CD4-positive, alpha-beta memory T cell (primary cell): ENCODE results near the gene UBE4A. TPM values are rescaled to one million over a fixed set of nuclear protein-coding genes. Genes with fewer than 3 reads are reported as not detected.
A peak's percentile ranks its signal among the peaks of the same experiment; 100 is the strongest.

ENCODE experiments used
- CTCF ChIA-PET: fragments of 350-600 bp; sonication (Branson Sonifier 250); formaldehyde crosslinking; loops from one replicate; lab custom pipeline; 2021; ENCODE audit warnings: inconsistent platforms; ENCODE audit not compliant: partially characterized antibody; lab: Charles Lee
- POLR2A ChIA-PET: fragments of 350-600 bp; sonication (Branson Sonifier 250); formaldehyde crosslinking; loops from one replicate; lab custom pipeline; 2021; ENCODE audit not compliant: partially characterized antibody; lab: Charles Lee
- DNase-seq, 5 donors: peaks; one replicate each; pipeline versions ENCODE4 v3.0.0 to v3.0.0-alpha.2; 2020 to 2022; ENCODE audit warnings: mixed read lengths in 1 of 5
- H3K27ac ChIP-seq: one replicate; pipeline ENCODE4 v1.7.0; 2013; ENCODE audit warnings: low read depth, low read length
- H3K27me3 ChIP-seq: 2 replicates; pipeline ENCODE4 v1.7.0; 2013; ENCODE audit warnings: mild to moderate bottlenecking, low read length, moderate library complexity; ENCODE audit not compliant: insufficient read depth
- H3K36me3 ChIP-seq: 2 replicates; pipeline ENCODE4 v1.7.0; 2013; ENCODE audit warnings: mild to moderate bottlenecking, low read length, moderate library complexity; ENCODE audit not compliant: insufficient read depth
- H3K4me1 ChIP-seq: 2 replicates; pipeline ENCODE4 v1.7.0; 2013; ENCODE audit warnings: mild to moderate bottlenecking, low read length, moderate library complexity; ENCODE audit not compliant: insufficient read depth
- H3K4me3 ChIP-seq, 2 donors: one replicate each; pipeline ENCODE4 v1.7.0; 2013; ENCODE audit warnings: low read length in 2 of 2, mild to moderate bottlenecking in 1 of 2
- H3K9me3 ChIP-seq, 2 donors: one replicate each; pipeline ENCODE4 v1.7.0; 2013; ENCODE audit warnings: low read length in 2 of 2, control low read depth in 1 of 2; ENCODE audit not compliant: control insufficient read depth in 1 of 2
- H3K27ac Mint-ChIP-seq, 7 donors: one replicate each; pipeline ENCODE4 v1.8.0; 2020 to 2021; ENCODE audit warnings: mixed read lengths in 7 of 7, mild to moderate bottlenecking in 6 of 7, inconsistent platforms in 3 of 7, moderate library complexity in 3 of 7
- H3K27me3 Mint-ChIP-seq, 2 donors: one replicate each; pipeline ENCODE4 v1.8.0; 2020 to 2021; ENCODE audit warnings: mixed read lengths in 2 of 2
- H3K36me3 Mint-ChIP-seq, 2 donors: one replicate each; pipeline ENCODE4 v1.8.0; 2020 to 2021; ENCODE audit warnings: mixed read lengths in 2 of 2, inconsistent platforms in 1 of 2, mild to moderate bottlenecking in 1 of 2
- H3K4me1 Mint-ChIP-seq, 4 donors: one replicate each; pipeline ENCODE4 v1.8.0; 2020 to 2021; ENCODE audit warnings: mixed read lengths in 4 of 4, mild to moderate bottlenecking in 1 of 4
- H3K4me3 Mint-ChIP-seq, 8 donors: one replicate each; pipeline ENCODE4 v1.8.0; 2020 to 2021; ENCODE audit warnings: mixed read lengths in 8 of 8, mild to moderate bottlenecking in 7 of 8, moderate library complexity in 6 of 8, inconsistent platforms in 3 of 8
- H3K9me3 Mint-ChIP-seq, 8 donors: one replicate each; pipeline ENCODE4 v1.8.0; 2020 to 2021; ENCODE audit warnings: mixed read lengths in 8 of 8, mild to moderate bottlenecking in 5 of 8, inconsistent platforms in 3 of 8, moderate library complexity in 1 of 8
- intact Hi-C: fragments of 100-400 bp; cut with micrococcal nuclease; formaldehyde crosslinking; loops from one replicate; pipeline ENCODE4 v1.15.1; 2023
- polyA plus RNA-seq, 2 donors: library from polyadenylated mRNA; unstranded; fragments of 300-500 nt; fragmentation: Illumina TruSeq; gene quantifications; one replicate each; pipeline ENCODE4 v1.2.3, GENCODE V29; 2021
- total RNA-seq, 2 experiments: library from RNA; stranded (reverse); gene quantifications; one replicate each; pipeline ENCODE4 v1.2.3, GENCODE V29; 2021

UBE4A gene
- total and polyA plus RNA-seq, 4 experiments from 2014 or later: 16.9 to 52.2 (median 37.9) TPM

- Histone ChIP-seq H3K27ac (no peak overlapping the region), H3K9me3 (no peaks in the 10 kb centered on the region), H3K4me3 (no peak overlapping the region), H3K27me3 (no peaks in the 10 kb centered on the region), H3K4me1 (peaks cover 48% of the 10 kb centered on the region), H3K36me3 (no peaks in the 10 kb centered on the region)
- intact Hi-C loops: no loop called here
- Mint-ChIP-seq H3K27me3 (no peaks in the 10 kb centered on the region), H3K4me1 (peaks cover 37 to 68% (median 53%) of the 10 kb centered on the region in 4 donors), H3K27ac (peak overlapping the region in 1 of 7 donors; percentile 15), H3K36me3 (peaks cover 15 to 37% of the 10 kb centered on the region in 2 donors), H3K4me3 (no peak overlapping the region), H3K9me3 (peaks cover 0 to 1% (median 0%) of the 10 kb centered on the region in 8 donors)
- POLR2A ChIA-PET: interaction anchor here (1.0 to 3.0 kb wide), 2 partner anchors 17 to 27 kb away, joined by 3 to 32 read pairs; partner anchors contain the start of gene CD3E
- DNase-seq: no peak
- CTCF ChIA-PET: interaction anchor here (1.2 to 1.7 kb wide), 6 partner anchors 12 to 124 kb away, joined by 3 to 6 read pairs (median 4); no protein-coding TSS in a partner anchor
These were observed 36.7 kb upstream of the UBE4A start for GRCh38 chr11:118322721-118323120.

DNA sequence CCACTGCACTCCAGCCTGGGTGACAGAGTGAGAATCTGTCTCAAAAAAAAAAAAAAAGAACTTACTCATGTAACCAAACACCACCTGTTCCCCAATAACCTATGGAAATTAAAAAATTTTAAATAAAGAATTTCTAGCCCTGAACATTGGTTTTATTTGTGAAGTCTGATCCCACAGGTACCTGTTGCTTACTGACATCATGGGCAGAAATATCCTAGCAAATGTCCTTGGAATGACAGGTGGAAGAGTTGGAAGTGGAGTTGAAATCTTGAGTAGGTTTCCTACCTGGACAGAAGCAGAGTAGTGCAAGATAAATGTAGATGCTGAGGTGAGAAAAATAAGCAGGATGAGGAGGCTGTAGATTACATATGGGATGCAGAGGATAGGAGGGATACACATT lies 34.1 kb upstream of the UBE4A start:
- intact Hi-C loops: no loop called here
- DNase-seq: no peak
- Histone ChIP-seq H3K27ac (no peak overlapping the region), H3K36me3 (no peaks in the 10 kb centered on the region), H3K27me3 (no peaks in the 10 kb centered on the region), H3K9me3 (no peaks in the 10 kb centered on the region), H3K4me1 (peaks cover 23% of the 10 kb centered on the region), H3K4me3 (no peak overlapping the region)
- POLR2A ChIA-PET: no interaction called here
- Mint-ChIP-seq H3K36me3 (peaks cover 17 to 41% of the 10 kb centered on the region in 2 donors), H3K27me3 (no peaks in the 10 kb centered on the region), H3K4me1 (peaks cover 18 to 54% (median 34%) of the 10 kb centered on the region in 4 donors), H3K9me3 (no peaks in the 10 kb centered on the region), H3K4me3 (no peak overlapping the region), H3K27ac (peak overlapping the region in 2 of 7 donors; percentile 51 to 88)
- CTCF ChIA-PET: no interaction called here

DNA sequence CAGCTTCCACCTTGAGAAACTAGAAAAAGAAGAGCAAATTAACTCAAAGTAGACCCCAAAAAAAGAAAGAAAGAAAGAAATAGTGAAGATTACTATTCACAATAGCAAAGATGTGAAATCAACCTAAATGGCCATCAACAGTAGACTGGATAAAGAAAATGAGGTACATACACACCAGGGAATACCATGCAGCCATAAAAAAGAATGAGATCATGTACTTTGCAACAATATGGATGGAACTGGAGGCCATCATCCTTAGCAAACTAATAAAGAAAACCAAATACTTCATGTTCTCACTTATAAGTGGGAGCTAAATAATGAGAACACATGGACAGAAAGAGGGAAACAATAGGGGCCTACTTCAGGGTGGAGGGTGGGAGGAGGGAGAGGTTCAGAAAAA lies 30.7 kb upstream of the UBE4A start:
- Mint-ChIP-seq H3K27ac (peak overlapping the region in 4 of 7 donors; percentile 1 to 75 (median 58)), H3K27me3 (no peaks in the 10 kb centered on the region), H3K4me3 (no peak overlapping the region), H3K4me1 (peaks cover 8 to 32% (median 17%) of the 10 kb centered on the region in 4 donors), H3K9me3 (no peaks in the 10 kb centered on the region), H3K36me3 (peaks cover 9 to 25% of the 10 kb centered on the region in 2 donors)
- intact Hi-C loops: no loop called here
- POLR2A ChIA-PET: interaction anchor here (1.0 to 1.8 kb wide), 2 partner anchors 13 to 31 kb away, joined by 6 read pairs; partner anchors contain the start of genes CD3D and UBE4A
- DNase-seq: no peak
- Histone ChIP-seq H3K4me1 (peaks cover 10% of the 10 kb centered on the region), H3K4me3 (no peak overlapping the region), H3K27ac (no peak overlapping the region), H3K9me3 (no peaks in the 10 kb centered on the region), H3K36me3 (no peaks in the 10 kb centered on the region), H3K27me3 (no peaks in the 10 kb centered on the region)
- CTCF ChIA-PET: interaction anchor here (0.9 kb wide), 1 partner anchor 11 kb away, joined by 3 read pairs; no protein-coding TSS in a partner anchor

DNA sequence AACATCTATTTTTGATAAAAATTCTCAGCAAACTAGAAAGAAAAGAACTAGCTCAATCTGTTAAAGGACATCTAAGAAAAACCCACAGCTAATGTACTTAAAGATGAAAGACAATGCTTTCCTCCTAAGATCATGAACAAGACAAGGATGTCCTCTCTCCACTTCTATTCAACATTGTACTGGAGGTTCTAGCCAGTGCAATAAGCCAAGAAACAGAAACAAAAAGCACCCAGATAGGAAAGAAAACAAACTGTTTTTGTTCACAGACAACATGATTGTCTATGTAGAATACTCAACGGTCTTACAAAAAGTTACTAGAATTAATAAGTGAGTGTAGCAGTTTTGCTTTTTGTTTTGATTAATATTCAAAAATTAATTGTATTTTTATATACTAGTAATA lies 24.7 kb upstream of the UBE4A start:
- Mint-ChIP-seq H3K9me3 (peaks cover 0 to 2% (median 0%) of the 10 kb centered on the region in 8 donors), H3K27ac (peak overlapping the region; percentile 48 to 98 (median 83)), H3K27me3 (peaks cover 0 to 1% of the 10 kb centered on the region in 2 donors), H3K4me1 (peaks cover 28 to 57% (median 47%) of the 10 kb centered on the region in 4 donors), H3K36me3 (peaks cover 21% of the 10 kb centered on the region in 2 donors), H3K4me3 (peak overlapping the region; percentile 0 to 71 (median 48))
- Histone ChIP-seq H3K9me3 (no peaks in the 10 kb centered on the region), H3K36me3 (peaks cover 16% of the 10 kb centered on the region), H3K27ac (peak overlapping the region; percentile 38), H3K27me3 (no peaks in the 10 kb centered on the region), H3K4me3 (no peak overlapping the region), H3K4me1 (peaks cover 63% of the 10 kb centered on the region)
- CTCF ChIA-PET: interaction anchor here (1.0 to 1.5 kb wide), 5 partner anchors 12 to 136 kb away, joined by 3 to 4 read pairs (median 4); no protein-coding TSS in a partner anchor
- intact Hi-C loops: no loop called here
- POLR2A ChIA-PET: interaction anchor here (0.7 to 4.4 kb wide), 4 partner anchors 9 to 110 kb away, joined by 3 to 35 read pairs (median 3); partner anchors contain the start of genes CD3D, CD3G and JAML
- peak in 4 of 5 donors; percentile 43 to 57 (median 52) for DNase-seq

- Mint-ChIP-seq H3K27ac (peak overlapping the region; percentile 98 to 100 (median 99)), H3K27me3 (peaks cover 0 to 1% of the 10 kb centered on the region in 2 donors), H3K36me3 (peaks cover 40 to 44% of the 10 kb centered on the region in 2 donors), H3K4me1 (peaks cover 32 to 79% (median 55%) of the 10 kb centered on the region in 4 donors), H3K9me3 (peaks cover 0 to 2% (median 0%) of the 10 kb centered on the region in 8 donors), H3K4me3 (peak overlapping the region; percentile 91 to 100 (median 97))
- peaks cover 16% of the 10 kb centered on the region for H3K36me3 ChIP-seq
- no peaks in the 10 kb centered on the region for H3K27me3 ChIP-seq
- H3K4me3 ChIP-seq: peak overlapping the region; percentile 89 to 97
- H3K9me3 ChIP-seq: no peaks in the 10 kb centered on the region
- CTCF ChIA-PET: interaction anchor here (1.2 to 1.7 kb wide), 2 partner anchors 9 to 15 kb away, joined by 5 to 6 read pairs; no protein-coding TSS in a partner anchor
- intact Hi-C loops: loop anchor here (1.0 kb wide), 2 partner anchors 21 to 34 kb away; partner anchors contain the start of genes CD3E and UBE4A
- peak; percentile 87 to 98 (median 90) for DNase-seq
- peaks cover 75% of the 10 kb centered on the region for H3K4me1 ChIP-seq
- H3K27ac ChIP-seq: peak overlapping the region; percentile 93
- POLR2A ChIA-PET: interaction anchor here (1.1 to 9.2 kb wide), 10 partner anchors 10 to 136 kb away, joined by 3 to 65 read pairs (median 6); partner anchors contain the start of genes KMT2A, MPZL3 and UBE4A
These were observed 20.8 kb upstream of the UBE4A start for GRCh38 chr11:118338637-118339061.

- H3K9me3 ChIP-seq: no peaks in the 10 kb centered on the region
- peak overlapping the region; percentile 89 to 97 for H3K4me3 ChIP-seq
- Mint-ChIP-seq H3K9me3 (peaks cover 0 to 2% (median 0%) of the 10 kb centered on the region in 8 donors), H3K4me1 (peaks cover 36 to 80% (median 55%) of the 10 kb centered on the region in 4 donors), H3K27ac (peak overlapping the region; percentile 98 to 100 (median 99)), H3K36me3 (peaks cover 40 to 48% of the 10 kb centered on the region in 2 donors), H3K4me3 (peak overlapping the region; percentile 91 to 100 (median 97)), H3K27me3 (peaks cover 0 to 1% of the 10 kb centered on the region in 2 donors)
- DNase-seq: peak in 4 of 5 donors; percentile 24 to 62 (median 28)
- H3K4me1 ChIP-seq: peaks cover 73% of the 10 kb centered on the region
- H3K27ac ChIP-seq: peak overlapping the region; percentile 93
- H3K27me3 ChIP-seq: no peaks in the 10 kb centered on the region
- ChIA-PET POLR2A (interaction anchor here (1.0 to 9.2 kb wide), 13 partner anchors 9 to 137 kb away, joined by 3 to 65 read pairs (median 5); partner anchors contain the start of genes KMT2A, MPZL3 and UBE4A), CTCF (interaction anchor here (0.7 to 1.7 kb wide), 3 partner anchors 8 to 17 kb away, joined by 3 to 6 read pairs (median 5); no protein-coding TSS in a partner anchor)
- H3K36me3 ChIP-seq: peaks cover 16% of the 10 kb centered on the region
- intact Hi-C loops: loop anchor here (1.0 kb wide), 1 partner anchor 20 kb away; the partner anchor contains the start of gene UBE4A
These were observed 20.0 kb upstream of the UBE4A start for GRCh38 chr11:118339281-118339961.
